Measurements from ENCODE around the gene THSD7B.

- TF ChIP-seq EP300 (IDR thresholded peaks at IDR 0.05) (no peak), HOXA7 (CRISPR knock-in tag; IDR thresholded peaks at IDR 0.05) (no peak), JUN (IDR thresholded peaks at IDR 0.05) (no peak), CTCF (IDR thresholded peaks at IDR 0.05) (no peak), ATOH8 (CRISPR knock-in tag; IDR thresholded peaks at IDR 0.05; ENCODE audit: low read depth) (no peak), KDM1A (IDR thresholded peaks at IDR 0.05; ENCODE audit: low read depth) (no peak)
These were observed 12.0 kb downstream of the THSD7B start for GRCh38 chr2:136777391-136777790.
